ENCODE results near the gene RAB7A. TPM values are rescaled to one million over a fixed set of nuclear protein-coding genes. Genes with fewer than 3 reads are reported as not detected.

RAB7A gene
- total and polyA plus RNA-seq, 2 of the 13 experiments (the other 11 are each of a cell fraction or from before 2014, with no cell fraction given), result 26.5 to 182 TPM

- peak; percentile 38; the same call in 1 of the 2 replicates for TF ChIP-seq HNF1A (IDR thresholded peaks at IDR 0.05; ENCODE audit: low read depth)
- TF ChIP-seq HNF1A (CRISPR knock-in tag; IDR thresholded peaks at IDR 0.05; ENCODE audit: borderline replicate concordance), result no peak
- peak; percentile 22; the same call in 1 of the 2 replicates for TF ChIP-seq HMG20A (CRISPR knock-in tag; IDR thresholded peaks at IDR 0.05; ENCODE audit: borderline replicate concordance)
- 0 out of 2 replicates have a peak, but pooled peaks have one; percentile 34 for TF ChIP-seq ZNF589 (CRISPR knock-in tag; conservative IDR thresholded peaks at IDR 0.05)
- no peak for TF ChIP-seq IRF2 (CRISPR knock-in tag; IDR thresholded peaks at IDR 0.05)
- 0 out of 2 replicates have a peak, but pooled peaks have one; percentile 15 for TF ChIP-seq ZNF598 (CRISPR knock-in tag; IDR thresholded peaks at IDR 0.05; ENCODE audit: borderline replicate concordance)
- no peak for TF ChIP-seq ZNF225 (CRISPR knock-in tag; IDR thresholded peaks at IDR 0.05)
- peak; percentile 65 for TF ChIP-seq MEIS2 (CRISPR knock-in tag; IDR thresholded peaks at IDR 0.05)
- peak; percentile 66; the same call in 1 of the 2 replicates for TF ChIP-seq PITX1 (CRISPR knock-in tag; IDR thresholded peaks at IDR 0.05)
- no peak for TF ChIP-seq PLRG1 (conservative IDR thresholded peaks at IDR 0.05)
- peak; percentile 91 for TF ChIP-seq ZNF317 (CRISPR knock-in tag; IDR thresholded peaks at IDR 0.05)
- 0 out of 2 replicates have a peak, but pooled peaks have one; percentile 63 for TF ChIP-seq ZNF280D (CRISPR knock-in tag; IDR thresholded peaks at IDR 0.05)
- TF ChIP-seq, protein P1, sequence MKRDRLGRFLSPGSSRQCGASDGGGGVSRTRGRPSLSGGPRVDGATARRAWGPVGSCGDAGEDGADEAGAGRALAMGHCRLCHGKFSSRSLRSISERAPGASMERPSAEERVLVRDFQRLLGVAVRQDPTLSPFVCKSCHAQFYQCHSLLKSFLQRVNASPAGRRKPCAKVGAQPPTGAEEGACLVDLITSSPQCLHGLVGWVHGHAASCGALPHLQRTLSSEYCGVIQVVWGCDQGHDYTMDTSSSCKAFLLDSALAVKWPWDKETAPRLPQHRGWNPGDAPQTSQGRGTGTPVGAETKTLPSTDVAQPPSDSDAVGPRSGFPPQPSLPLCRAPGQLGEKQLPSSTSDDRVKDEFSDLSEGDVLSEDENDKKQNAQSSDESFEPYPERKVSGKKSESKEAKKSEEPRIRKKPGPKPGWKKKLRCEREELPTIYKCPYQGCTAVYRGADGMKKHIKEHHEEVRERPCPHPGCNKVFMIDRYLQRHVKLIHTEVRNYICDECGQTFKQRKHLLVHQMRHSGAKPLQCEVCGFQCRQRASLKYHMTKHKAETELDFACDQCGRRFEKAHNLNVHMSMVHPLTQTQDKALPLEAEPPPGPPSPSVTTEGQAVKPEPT (CRISPR knock-in tag; IDR thresholded peaks at IDR 0.05; ENCODE audit: low read depth), result no peak
- peak; percentile 53; the same call in 1 of the 2 replicates for TF ChIP-seq NCOA2 (CRISPR knock-in tag; IDR thresholded peaks at IDR 0.05)
- TF ChIP-seq ASH2L (IDR thresholded peaks at IDR 0.05; ENCODE audit: insufficient read length, low read depth, low read length), result peak; percentile 35
- peak; percentile 69 for TF ChIP-seq HNF4A (CRISPR knock-in tag; IDR thresholded peaks at IDR 0.05)
- TF ChIP-seq SOX13 (IDR thresholded peaks at IDR 0.05), result no peak; the same call in 1 of the 2 replicates
- peak in 1 of 2 experiments; percentile 67; a peak in 1 of 4 replicates for TF ChIP-seq SOX13 (CRISPR knock-in tag; conservative IDR thresholded peaks at IDR 0.05 in 1 of 2, IDR thresholded peaks at IDR 0.05 in 1 of 2)
- TF ChIP-seq CSRNP2 (CRISPR knock-in tag; conservative IDR thresholded peaks at IDR 0.05; ENCODE audit: low read depth), result no peak
Measured at GRCh38 chr3:128707928-128708494, 18.0 kb upstream of the RAB7A start (continued).
